HG03103 (cell line): ENCODE results near the gene MCM7.

Experiments
- ATAC-seq: cut with Tn5 transposase; IDR thresholded peaks from one replicate; pipeline ENCODE4 v1.9.1; 2021; ENCODE audit warnings: low read depth; ENCODE audit not compliant: unreplicated experiment

Gene MCM7

GRCh38 chr7:100075418-100075817 is 25.8 kb downstream of the MCM7 start:
- no peak for ATAC-seq

DNA sequence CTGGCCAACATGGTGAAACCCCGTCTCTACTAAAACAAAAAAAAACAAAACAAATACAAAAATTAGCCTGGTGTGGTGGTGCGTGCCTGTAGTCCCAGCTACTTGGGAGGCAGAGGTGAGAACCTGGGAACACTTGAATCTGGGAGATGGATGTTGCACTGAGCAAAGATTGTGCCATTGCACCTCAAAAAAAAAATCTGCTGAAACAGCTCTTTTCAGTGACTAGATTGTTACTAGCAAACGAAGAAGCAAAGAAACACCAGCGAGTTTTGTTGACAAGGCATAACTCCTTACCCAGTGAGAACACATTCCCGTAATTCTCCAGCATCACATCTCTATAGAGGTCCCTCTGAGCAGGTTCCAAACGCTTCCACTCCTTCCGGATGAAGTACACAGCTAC is 26.4 kb downstream of the MCM7 start:
- no peak for ATAC-seq

- no peak for ATAC-seq
These were observed 28.7 kb downstream of the MCM7 start for GRCh38 chr7:100072462-100072861.

- ATAC-seq = no peak
These were observed 30.0 kb downstream of the MCM7 start for GRCh38 chr7:100071018-100071723.

- no peak for ATAC-seq
These were observed 31.2 kb downstream of the MCM7 start for GRCh38 chr7:100069991-100070390.

DNA sequence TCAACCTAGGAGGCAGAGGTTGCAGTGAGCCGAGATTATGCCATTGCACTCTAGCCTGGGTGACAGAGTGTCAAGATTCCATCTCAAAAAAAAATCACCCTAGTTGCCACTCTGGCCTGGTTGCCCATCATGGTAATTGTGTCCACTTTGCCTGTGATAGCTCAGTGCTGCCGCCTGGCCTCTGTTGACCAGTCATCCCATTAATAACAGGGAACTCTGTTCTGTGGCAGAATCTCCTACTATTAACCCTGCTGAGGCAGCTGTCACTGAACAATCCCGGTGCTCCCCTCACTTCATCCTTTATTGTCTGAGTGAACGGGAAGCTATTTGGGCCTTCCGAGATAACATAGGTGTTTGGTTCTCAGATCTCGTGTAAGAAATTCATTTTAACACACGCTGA is 34.2 kb downstream of the MCM7 start:
- no peak for ATAC-seq

GRCh38 chr7:100065452-100066186 is 35.6 kb downstream of the MCM7 start:
- no peak for ATAC-seq

GRCh38 chr7:100064162-100064561 is 37.0 kb downstream of the MCM7 start:
- no peak for ATAC-seq

- no peak for ATAC-seq
These were observed 37.8 kb downstream of the MCM7 start for GRCh38 chr7:100063376-100063775.

GRCh38 chr7:100061518-100062193 is 39.5 kb downstream of the MCM7 start:
- no peak for ATAC-seq

- no peak for ATAC-seq
These were observed 41.9 kb downstream of the MCM7 start for GRCh38 chr7:100059251-100059739.

- ATAC-seq = no peak
These were observed 44.2 kb downstream of the MCM7 start for GRCh38 chr7:100057006-100057405.

GRCh38 chr7:100053215-100053614 is 48.0 kb downstream of the MCM7 start:
- no peak for ATAC-seq

DNA sequence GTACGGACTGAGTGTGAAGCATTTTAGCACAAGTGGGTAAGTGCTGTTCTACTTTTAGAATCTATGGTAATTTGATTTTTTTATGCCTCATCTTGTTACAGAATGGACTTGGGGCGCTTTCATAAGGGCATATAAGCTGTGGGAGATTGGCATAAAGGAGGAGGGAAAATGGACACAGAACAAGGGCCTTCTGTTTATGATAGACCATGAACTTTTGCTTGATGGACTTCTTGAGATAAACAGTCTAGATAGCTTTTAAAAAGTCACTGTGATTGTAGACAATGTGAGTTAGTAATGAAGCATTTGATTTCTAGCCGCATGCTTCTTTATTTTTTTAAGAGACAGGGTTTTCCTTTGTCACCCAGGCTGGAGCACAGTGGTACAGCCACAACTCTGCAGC is 49.6 kb downstream of the MCM7 start:
- no peak for ATAC-seq

- peak; percentile 83 for ATAC-seq
These were observed 51.5 kb downstream of the MCM7 start, which contains the start of gene ZSCAN21 for GRCh38 chr7:100049441-100050291. Gene ZSCAN21, plus strand, starts transcription at chr7:100049774. Its CDS starts 7,233 bp downstream, at chr7:100057007.

- ATAC-seq = no peak
These were observed 52.5 kb downstream of the MCM7 start for GRCh38 chr7:100048680-100049079.

GRCh38 chr7:100044718-100045117 is 56.5 kb downstream of the MCM7 start:
- no peak for ATAC-seq
